Gastroesophageal sphincter (tissue), 4 donors: ENCODE data around the gene ADAMTS17. TPM values are rescaled to one million over a fixed set of nuclear protein-coding genes. Genes with fewer than 3 reads are reported as not detected.

Experiments used
- ATAC-seq: fragments of 150-250 bp; one replicate; pipeline ENCODE4 v1.9.1; 2016; ENCODE audit warnings: mild to moderate bottlenecking, moderate library complexity
- H3K27ac ChIP-seq, 4 donors: fragments of 200-600 bp; sonication (generic) in 3 of 4; 1 replicate in 3 of 4; 2 replicates in 1 of 4; pipeline ENCODE4 v1.5.1; 2016 to 2019
- H3K27me3 ChIP-seq: fragments of 200-600 bp; sonication (generic); one replicate; pipeline ENCODE4 v1.5.1; 2019
- H3K36me3 ChIP-seq, 2 donors: fragments of 200-600 bp; sonication (generic); one replicate each; pipeline ENCODE4 v1.5.1; 2019; ENCODE audit warnings: control low read depth in 1 of 2
- H3K4me1 ChIP-seq, 3 donors: fragments of 200-600 bp; sonication (generic); 1 replicate in 2 of 3; 2 replicates in 1 of 3; pipeline ENCODE4 v1.5.1; 2016 to 2019; ENCODE audit warnings: control low read depth in 2 of 3
- H3K4me3 ChIP-seq, 2 donors: fragments of 200-600 bp; sonication (generic); one replicate each; pipeline ENCODE4 v1.5.1; 2019; ENCODE audit warnings: mild to moderate bottlenecking in 1 of 2, moderate library complexity in 1 of 2
- H3K9me3 ChIP-seq, 3 donors: fragments of 200-600 bp; sonication (generic); one replicate each; pipeline ENCODE4 v1.5.1; 2017 to 2019; ENCODE audit warnings: control low read depth in 2 of 3
- EP300 ChIP-seq: sonication (generic); formaldehyde crosslinking; IDR thresholded peaks from one replicate; pipeline ENCODE4 v1.6.1; 2017; ENCODE audit warnings: antibody characterized with exemption, mild to moderate bottlenecking
- POLR2A ChIP-seq, 2 donors: fragments of 450-650 bp; IDR thresholded peaks; one replicate each; pipeline ENCODE4 v1.6.1; 2017; ENCODE audit warnings: antibody characterized with exemption in 2 of 2, mild to moderate bottlenecking in 2 of 2, moderate library complexity in 1 of 2
- POLR2AphosphoS5 ChIP-seq: sonication (generic); formaldehyde crosslinking; IDR thresholded peaks from one replicate; pipeline ENCODE4 v1.6.1; 2017; ENCODE audit warnings: antibody characterized with exemption
- WGBS, 2 donors: methylation state at CpG; one replicate each; pipeline ENCODE4 v1.1.5; 2018; ENCODE audit warnings: low coverage in 1 of 2; 5-methylcytosine and 5-hydroxymethylcytosine counted together
- total RNA-seq, 4 donors: library from RNA; depleted of rRNA; stranded (reverse); fragments of >200 nt; gene quantifications; one replicate each; pipeline ENCODE4 v1.1.0, GENCODE V29; 2016
- TF ChIP-seq, protein P1 (sequence below), 4 experiments: fragments of 200-600 bp in 2 of 4; fragments of 450-650 bp in 2 of 4; sonication (generic) in 1 of 4; IDR thresholded peaks; one replicate each; pipeline ENCODE4 v1.5.1; 2017 to 2019; ENCODE audit warnings: antibody characterized with exemption in 4 of 4, mild to moderate bottlenecking in 2 of 4, moderate library complexity in 2 of 4

The ADAMTS17 gene
- total RNA-seq, 4 donors from 2014 or later: 4.9 to 14.0 (median 11.3) TPM

DNA sequence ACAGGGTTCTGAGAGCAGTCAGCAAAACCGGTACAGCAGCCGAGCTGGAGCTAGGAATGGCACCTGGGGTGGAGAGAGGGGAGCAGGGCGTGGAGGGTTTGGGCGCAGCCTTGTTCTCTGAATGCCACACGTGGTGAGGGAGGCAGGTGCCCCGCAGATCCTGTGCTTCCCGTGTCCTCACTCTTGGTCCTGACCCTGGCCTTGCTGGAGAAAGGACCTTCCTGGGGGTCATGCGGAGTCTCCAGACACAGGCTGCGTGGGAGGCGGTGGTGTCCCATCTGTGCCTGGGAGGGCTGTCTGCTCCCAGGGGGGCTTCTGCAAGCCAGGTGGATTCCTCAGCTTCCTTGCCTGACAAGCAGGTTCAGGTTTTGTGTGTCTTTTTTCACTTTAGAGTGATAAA is 363.8 kb downstream of the ADAMTS17 start:
- WGBS, 2 donors: no CpG with 5 or more reads among the region's 10 CpGs
- H3K27me3 ChIP-seq: no peaks in the 10 kb centered on the region

DNA sequence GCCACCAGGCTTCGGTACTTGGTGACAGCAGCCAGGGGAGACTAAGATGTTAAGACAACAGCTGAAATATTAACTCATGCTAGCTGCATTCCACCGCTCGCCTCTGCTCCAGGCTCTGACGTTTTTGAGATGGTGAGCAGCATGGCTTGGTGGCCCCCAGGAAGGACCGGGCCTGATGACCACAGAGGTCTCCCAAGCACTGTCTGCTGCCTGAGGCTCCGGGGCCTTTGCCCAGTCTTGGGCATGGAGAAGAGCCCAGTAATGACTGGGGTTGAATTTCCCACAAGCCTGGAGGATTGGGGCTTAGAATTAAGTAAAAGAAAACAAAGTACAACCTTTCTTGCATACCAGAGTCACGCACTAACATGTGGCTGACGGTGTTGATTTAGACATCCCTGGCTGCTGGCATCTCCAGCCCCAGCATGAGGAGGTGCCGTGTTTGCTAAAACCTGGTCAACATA is 364.9 kb downstream of the ADAMTS17 start:
- Histone ChIP-seq H3K4me3 (no peak overlapping the region), H3K4me1 (no peaks in the 10 kb centered on the region), H3K9me3 (no peaks in the 10 kb centered on the region), H3K36me3 (peaks cover 0 to 23% of the 10 kb centered on the region in 2 donors), H3K27ac (no peak overlapping the region), H3K27me3 (no peaks in the 10 kb centered on the region)
- ATAC-seq: no peak
- TF ChIP-seq, protein P1, sequence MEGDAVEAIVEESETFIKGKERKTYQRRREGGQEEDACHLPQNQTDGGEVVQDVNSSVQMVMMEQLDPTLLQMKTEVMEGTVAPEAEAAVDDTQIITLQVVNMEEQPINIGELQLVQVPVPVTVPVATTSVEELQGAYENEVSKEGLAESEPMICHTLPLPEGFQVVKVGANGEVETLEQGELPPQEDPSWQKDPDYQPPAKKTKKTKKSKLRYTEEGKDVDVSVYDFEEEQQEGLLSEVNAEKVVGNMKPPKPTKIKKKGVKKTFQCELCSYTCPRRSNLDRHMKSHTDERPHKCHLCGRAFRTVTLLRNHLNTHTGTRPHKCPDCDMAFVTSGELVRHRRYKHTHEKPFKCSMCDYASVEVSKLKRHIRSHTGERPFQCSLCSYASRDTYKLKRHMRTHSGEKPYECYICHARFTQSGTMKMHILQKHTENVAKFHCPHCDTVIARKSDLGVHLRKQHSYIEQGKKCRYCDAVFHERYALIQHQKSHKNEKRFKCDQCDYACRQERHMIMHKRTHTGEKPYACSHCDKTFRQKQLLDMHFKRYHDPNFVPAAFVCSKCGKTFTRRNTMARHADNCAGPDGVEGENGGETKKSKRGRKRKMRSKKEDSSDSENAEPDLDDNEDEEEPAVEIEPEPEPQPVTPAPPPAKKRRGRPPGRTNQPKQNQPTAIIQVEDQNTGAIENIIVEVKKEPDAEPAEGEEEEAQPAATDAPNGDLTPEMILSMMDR (IDR thresholded peaks at IDR 0.05): no peak
- no peak for TF ChIP-seq EP300
- TF ChIP-seq POLR2A (IDR thresholded peaks at IDR 0.05): no peak
- TF ChIP-seq POLR2AphosphoS5: no peak
- WGBS, 2 donors: 94% methylated on average over 4 of the region's 9 CpGs; no CpG with 5 or more reads in 1 of the 2 donors

More for the DNA sequence above, 363.8 kb downstream of the ADAMTS17 start:
- Histone ChIP-seq H3K9me3 (no peaks in the 10 kb centered on the region), H3K27ac (no peak overlapping the region), H3K36me3 (peaks cover 0 to 19% of the 10 kb centered on the region in 2 donors), H3K4me3 (no peak overlapping the region), H3K4me1 (no peaks in the 10 kb centered on the region)
- ATAC-seq: no peak
- TF ChIP-seq, protein P1 (IDR thresholded peaks at IDR 0.05): no peak
- TF ChIP-seq POLR2A (IDR thresholded peaks at IDR 0.05): no peak
- TF ChIP-seq EP300: no peak

DNA sequence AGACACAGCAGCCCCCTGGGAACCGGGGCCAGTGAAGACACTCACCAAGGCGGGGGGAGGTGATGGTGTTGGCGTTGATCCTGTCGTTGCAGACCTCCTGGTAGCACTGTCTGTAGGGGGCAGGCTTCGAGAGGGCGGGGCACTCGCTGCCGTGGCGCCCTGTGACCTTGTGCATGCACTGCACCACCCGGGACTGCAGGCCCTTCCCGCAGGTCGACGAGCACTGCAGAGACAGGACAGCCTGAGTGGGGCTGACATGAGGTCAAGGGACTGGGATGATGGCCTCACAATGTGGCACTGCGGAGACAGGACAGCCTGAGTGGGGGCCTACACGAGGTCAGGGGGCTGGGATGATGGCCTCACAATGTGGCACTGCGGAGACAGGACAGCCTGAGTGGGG is 365.8 kb downstream of the ADAMTS17 start:
- H3K4me3 ChIP-seq: no peak overlapping the region
- TF ChIP-seq, protein P1 (IDR thresholded peaks at IDR 0.05): no peak
- TF ChIP-seq EP300 (no peak), POLR2A (IDR thresholded peaks at IDR 0.05) (no peak), POLR2AphosphoS5 (no peak)
- WGBS, 2 donors: 80% methylated on average over 1 of the region's 16 CpGs; no CpG with 5 or more reads in 1 of the 2 donors
- H3K27me3 ChIP-seq: no peaks in the 10 kb centered on the region
- H3K4me1 ChIP-seq: peaks cover 0 to 2% (median 0%) of the 10 kb centered on the region in 3 donors
- H3K27ac ChIP-seq: no peak overlapping the region
- H3K36me3 ChIP-seq: peaks cover 0 to 23% of the 10 kb centered on the region in 2 donors
- ATAC-seq: no peak
- H3K9me3 ChIP-seq: no peaks in the 10 kb centered on the region

DNA sequence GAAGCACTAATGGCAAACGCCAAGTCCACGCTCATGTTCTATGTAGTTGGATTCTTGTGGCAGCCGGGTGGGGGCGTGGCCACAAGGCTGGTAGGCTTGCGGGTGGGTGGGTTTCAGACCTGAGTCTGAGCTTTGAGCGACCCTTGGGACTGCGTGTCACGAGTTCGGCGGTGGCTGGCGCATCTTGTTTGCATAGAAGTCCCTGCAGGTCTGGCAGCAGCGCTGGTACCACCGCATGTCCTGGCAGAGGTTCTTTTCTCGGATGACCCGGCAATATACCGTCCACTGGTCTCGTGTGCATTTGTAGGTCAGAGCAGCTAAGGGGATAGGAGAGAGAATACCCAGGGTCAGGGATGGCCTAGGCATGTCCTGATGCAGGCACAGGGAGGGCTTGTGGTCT is 367.5 kb downstream of the ADAMTS17 start:
- H3K27me3 ChIP-seq: no peaks in the 10 kb centered on the region
- no peak for ATAC-seq
- no peak overlapping the region for H3K27ac ChIP-seq
- H3K9me3 ChIP-seq: no peaks in the 10 kb centered on the region
- peaks cover 0 to 23% of the 10 kb centered on the region in 2 donors for H3K36me3 ChIP-seq
- WGBS, 2 donors: 95 to 100% methylated on average over 2 to 6 of the region's 17 CpGs
- H3K4me3 ChIP-seq: no peak overlapping the region
- peaks cover 0 to 6% (median 0%) of the 10 kb centered on the region in 3 donors for H3K4me1 ChIP-seq
- TF ChIP-seq EP300: no peak
- no peak for TF ChIP-seq POLR2A (IDR thresholded peaks at IDR 0.05)
- no peak for TF ChIP-seq POLR2AphosphoS5
- TF ChIP-seq, protein P1 (IDR thresholded peaks at IDR 0.05): no peak

DNA sequence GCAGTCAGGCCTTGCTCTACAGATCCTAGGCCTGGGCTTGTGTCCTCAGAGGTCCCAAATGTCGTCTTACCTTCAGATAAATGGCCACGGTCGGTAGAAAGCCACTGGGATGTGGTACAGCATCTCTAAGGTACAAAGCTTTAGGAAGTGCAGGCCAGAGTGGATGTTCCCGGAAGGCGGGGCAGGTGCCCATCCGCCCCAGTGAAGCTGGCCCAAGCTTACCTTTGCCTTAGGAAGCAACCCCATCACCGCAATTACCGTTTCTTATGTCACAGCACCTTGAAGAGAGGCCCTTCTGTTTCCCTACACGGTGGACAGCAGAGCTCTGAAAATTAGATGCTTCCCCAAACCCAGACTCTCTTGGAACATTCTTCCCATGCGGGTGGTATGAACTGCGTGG is 368.4 kb downstream of the ADAMTS17 start:
- Histone ChIP-seq H3K9me3 (no peaks in the 10 kb centered on the region), H3K4me1 (peaks cover 0 to 6% (median 0%) of the 10 kb centered on the region in 3 donors), H3K4me3 (no peak overlapping the region), H3K27me3 (no peaks in the 10 kb centered on the region), H3K36me3 (peaks cover 0 to 23% of the 10 kb centered on the region in 2 donors), H3K27ac (no peak overlapping the region)
- TF ChIP-seq POLR2A (IDR thresholded peaks at IDR 0.05): no peak
- no peak for TF ChIP-seq EP300
- TF ChIP-seq POLR2AphosphoS5: no peak
- TF ChIP-seq, protein P1 (IDR thresholded peaks at IDR 0.05): no peak
- WGBS, 2 donors: 93 to 100% methylated on average over 3 of the region's 11 CpGs
- no peak for ATAC-seq
